GM21528 (cell line): ENCODE measurements around the gene SCYGR8.
"Not testable (repeated sequence)": the region's sequence is repeated elsewhere in the genome, so short reads cannot be mapped to it uniquely, and the experiment has no call there.

Source experiments
- ATAC-seq: cut with Tn5 transposase; IDR thresholded peaks from one replicate; pipeline ENCODE4 v1.9.1; 2021; ENCODE audit warnings: mild to moderate bottlenecking, moderate library complexity; ENCODE audit not compliant: unreplicated experiment, low FRiP score

SCYGR8 gene, protein sequence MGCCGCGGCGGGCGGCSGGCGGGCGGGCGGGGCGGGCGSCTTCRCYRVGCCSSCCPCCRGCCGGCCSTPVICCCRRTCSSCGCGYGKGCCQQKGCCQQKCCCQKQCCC

DNA sequence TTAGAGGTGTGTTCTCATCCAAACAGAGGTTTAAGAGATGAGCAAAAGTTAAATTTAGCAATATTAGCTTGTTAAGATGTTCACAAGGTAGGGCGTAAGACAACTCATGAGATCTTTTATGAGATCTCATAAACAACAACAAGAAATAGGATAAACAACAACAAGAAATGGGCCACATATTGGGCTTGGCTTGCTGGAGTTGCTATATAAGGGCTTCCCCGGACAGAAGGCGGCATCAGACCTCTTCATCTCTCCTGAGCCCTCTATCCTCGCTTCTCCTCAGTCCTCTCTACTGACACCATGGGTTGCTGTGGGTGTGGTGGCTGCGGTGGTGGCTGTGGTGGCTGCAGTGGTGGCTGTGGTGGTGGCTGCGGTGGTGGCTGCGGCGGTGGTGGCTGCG is at the start of gene SCYGR8:
TSS of gene SCYGR8 (plus strand) at position 301 of the 400 bp plus-strand sequence. CDS start at position 301, 0 bp downstream.
- ATAC-seq, result no peak

DNA sequence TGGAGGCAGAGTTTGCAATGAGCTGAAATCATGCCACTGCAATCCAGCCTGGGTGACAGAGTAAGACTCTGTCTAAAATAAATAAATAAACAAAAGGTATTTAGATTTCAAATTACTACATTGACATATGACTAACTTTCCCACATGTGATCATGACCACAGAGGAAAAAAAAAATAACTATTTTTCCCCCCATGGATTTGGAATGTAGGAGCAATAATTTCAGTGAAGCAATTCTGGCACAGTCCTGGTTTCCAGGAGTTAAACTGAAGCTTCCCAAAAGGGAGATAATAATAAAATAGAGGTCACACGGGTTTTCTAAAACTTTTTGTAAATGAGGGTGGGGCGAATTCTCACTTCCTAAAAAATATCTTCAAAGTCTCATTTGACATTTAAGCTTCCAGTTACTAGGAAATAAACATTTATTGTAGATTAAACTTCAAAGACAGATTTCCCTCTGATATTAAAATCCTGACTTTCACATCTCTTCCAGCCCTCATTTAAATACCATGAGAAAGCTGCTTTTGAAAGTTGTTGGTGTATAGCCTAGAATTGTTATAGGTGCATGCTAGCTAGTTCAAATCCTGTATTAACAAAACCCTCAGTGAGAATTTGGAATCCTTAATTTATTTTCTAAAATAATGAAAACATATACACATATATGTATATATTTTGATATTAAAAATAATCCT is 48.6 kb upstream of the SCYGR8 start:
- no peak for ATAC-seq

DNA sequence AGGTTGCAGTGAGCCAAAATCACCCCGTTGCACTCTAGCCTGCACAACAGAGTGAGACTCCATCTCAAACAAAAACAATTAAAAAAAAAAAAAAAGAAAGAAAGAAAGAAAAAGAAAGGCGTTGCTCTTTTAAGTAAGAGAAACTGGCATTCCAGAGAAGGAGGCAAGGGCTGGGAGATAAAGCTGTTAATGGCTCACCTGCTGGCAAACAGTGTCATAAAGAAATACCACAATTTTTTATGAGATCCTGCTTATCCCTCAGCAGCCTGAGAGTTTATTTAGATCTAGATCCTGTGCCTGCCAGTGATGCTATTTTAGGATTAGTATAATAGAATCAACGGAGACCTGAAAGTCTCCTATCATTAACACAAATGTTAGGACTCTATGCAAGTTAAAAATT is 44.1 kb upstream of the SCYGR8 start:
- ATAC-seq, result no peak

DNA sequence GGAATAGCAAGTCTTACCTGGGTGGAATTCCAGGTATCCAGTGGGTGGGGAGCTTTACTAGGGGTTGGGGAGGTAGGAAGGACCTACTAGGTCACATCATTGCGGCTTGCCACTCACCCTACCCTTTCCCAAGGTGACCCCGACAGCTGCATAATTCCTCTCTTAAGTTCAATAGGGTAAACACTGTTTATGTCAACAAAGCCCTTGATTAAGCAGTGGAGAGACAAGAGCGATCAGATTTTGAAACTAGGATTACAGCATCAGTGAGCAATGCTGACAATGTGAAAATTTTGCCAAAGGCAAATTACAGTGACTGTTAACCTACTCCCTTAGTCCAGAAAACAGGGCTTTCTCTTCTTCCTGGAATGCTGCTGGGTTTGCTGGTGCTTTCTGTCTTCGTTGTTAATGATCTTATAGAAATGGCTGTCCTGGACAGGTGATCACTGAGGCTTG is 42.4 kb upstream of the SCYGR8 start:
- ATAC-seq, result no peak

DNA sequence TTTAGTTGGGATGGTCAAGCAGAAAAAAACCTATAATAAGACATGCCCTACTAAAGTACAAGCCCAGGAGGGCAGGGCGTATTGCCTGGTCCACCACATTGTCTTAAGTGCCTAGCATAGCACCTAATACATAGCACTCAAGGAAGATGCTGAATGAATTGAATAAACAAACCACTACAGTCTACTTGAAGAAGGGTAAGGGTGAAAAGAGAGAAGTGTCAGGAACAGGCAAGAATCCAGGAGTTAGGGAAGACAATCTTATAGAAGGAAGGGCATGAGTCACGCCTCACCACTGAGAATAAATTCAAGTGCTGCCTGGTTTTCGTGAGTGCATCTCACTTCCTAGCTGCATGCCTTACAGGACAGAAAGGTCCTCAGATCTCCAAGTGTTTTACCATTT is 41.7 kb upstream of the SCYGR8 start:
- ATAC-seq, result no peak

DNA sequence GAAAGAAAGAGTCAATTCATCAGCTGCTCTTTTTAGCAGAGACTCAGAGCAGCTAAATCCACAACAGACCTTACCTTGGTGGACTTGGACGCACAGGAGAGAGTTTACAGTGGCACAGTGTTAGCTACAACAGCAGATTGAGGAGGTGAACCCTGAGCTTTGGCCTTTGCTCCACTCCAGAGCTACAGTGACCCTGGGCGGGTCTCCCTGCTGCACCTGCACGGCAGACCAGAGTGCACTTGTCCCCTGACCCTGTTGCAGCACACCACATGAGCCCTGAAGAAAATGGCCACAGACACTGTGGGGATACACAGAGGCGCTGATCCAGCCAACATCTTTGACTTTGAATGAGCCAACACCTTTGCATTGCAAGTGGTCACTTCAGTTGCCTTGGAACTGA is 38.8 kb upstream of the SCYGR8 start:
- no peak for ATAC-seq

DNA sequence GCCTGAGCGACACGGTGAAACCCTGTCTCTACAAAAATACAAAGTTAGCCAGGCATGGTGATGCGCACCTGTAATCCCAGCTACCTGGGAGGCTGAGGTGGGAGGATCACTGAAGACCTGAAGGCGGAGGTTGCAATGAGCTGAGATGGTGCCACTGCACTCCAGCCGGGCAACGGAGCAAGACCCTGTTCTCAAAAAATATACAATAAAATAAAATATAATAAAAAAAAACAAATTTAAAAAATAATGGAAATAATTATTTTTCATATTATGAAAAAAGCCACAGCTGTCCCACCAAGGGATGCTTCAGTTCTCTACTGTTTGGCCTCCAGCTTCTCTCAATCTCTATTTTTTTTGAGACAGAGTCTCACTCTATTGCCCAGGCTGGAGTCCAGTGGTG is 38.3 kb upstream of the SCYGR8 start:
- no peak for ATAC-seq

DNA sequence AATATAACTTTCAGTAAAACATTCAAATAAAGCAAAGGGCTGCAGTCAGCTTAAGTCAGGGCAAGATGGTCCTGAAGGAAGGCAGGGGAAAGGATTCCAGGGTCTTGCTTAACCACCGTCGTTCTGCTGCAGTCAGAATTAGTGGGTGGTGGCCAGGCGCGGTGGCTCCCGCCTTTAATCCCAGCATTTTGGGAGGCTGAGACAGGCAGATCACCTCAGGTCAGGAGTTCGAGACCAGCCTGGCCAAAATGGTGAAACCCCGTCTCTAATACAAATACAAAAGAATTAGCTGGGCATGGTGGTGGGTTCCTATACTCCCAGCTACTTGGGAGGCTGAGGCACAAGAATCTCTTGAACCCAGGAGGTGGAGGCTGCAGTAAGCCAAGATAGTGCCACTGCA is 34.7 kb upstream of the SCYGR8 start:
- ATAC-seq, result no peak

DNA sequence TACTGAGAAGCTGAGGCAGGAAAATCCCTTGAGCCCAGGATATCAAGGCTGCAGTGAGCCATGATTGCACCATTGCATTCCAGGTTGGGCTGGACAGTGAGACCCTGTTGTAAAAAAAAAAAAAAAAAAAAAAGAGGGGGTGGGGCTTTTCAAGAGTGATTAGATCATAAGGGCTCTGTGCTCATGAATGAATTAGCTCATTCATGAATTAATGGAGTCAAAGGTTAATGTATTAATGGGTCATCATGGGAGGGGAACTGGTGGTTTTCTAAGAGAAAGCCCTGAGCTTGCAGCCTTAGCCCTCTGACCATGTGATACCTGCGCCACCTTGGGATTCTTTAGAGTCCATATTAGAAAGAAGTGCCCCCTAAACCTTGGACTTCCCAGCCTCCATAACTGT is 32.4 kb upstream of the SCYGR8 start:
- no peak for ATAC-seq

DNA sequence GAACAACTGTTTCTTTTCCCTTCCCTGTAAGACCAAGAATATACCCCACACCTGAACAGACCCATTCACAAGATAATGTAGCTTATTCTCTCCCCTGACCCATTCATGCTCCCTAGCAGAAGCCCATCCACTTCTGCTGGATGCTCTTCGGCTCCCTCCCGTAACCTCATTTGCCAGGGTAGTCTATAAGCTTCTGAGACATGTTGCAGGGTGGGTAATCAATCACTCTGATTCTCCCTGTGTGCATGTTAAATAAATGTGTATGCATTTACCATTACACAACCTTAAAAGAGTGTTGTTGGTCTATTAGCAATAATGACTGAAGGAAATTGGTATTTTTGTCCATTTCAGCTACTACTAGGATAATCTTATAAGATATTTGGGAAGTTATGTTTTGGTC is 29.2 kb upstream of the SCYGR8 start:
- no peak for ATAC-seq

DNA sequence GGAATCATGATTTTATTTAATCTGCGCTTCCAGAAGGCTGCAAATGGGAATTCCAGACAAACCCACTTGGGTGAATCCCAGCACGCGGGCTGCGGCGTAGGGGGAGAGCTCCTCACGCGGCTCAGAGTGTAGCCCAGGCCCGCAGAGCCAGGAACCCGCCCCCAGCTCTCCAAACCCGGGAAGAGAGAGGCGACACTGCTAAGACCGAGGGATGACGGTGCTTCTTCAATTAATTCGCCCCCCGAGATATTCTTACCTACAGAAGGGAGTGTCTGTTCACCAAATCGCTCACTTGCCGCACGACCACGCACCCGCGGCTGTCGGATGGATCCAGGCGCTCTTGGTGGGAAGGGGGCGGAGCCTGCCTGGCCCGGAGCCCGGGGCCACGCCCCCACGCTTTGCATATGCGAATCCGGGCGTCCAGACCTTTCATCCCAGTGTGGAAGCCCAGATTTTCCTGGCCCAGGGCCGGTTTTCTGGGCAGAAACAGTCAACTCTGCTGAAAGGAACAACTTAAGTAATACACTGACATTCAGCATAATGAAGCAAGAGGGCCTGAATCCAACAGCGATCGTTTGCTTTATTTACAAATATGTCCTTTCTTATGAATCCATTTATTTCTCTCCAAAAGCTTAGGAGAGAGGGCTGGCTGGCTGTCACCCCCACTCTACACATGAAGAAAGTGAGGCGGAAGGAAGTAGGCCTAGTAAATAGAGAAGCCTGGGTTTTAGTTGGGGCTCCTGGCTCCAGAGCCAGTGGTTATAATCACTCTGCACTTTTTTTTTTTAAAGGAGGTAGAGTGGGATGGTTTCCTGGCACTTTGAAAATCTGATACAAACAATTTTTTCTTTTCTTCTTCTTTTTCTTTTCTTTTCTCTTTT is 27.8 kb upstream of the SCYGR8 start, which contains the start of gene SLC19A3:
TSS of gene SLC19A3 (minus strand) at position 342 of the 881 bp plus-strand sequence. CDS start 15,710 bp downstream, outside the sequence.
- ATAC-seq, result no peak

DNA sequence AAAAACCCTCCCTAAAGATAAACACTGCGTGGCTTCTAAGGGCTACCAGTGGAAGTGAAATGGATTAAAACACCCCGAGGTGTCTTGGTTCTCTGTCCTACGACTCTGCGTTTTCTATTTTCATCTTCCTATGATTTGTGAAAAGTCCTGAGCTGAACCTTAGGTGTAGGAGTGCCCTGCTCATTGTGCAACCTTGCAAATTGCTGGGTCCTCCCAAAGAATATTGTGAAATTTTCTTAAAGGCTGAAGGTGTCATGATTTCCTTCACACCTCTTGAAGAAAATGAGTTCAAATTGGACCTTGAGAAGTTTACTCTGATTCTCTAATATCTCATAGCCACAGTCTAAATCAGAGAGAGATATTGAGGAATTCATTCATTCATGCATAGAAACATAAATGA is 26.1 kb upstream of the SCYGR8 start:
- no peak for ATAC-seq

DNA sequence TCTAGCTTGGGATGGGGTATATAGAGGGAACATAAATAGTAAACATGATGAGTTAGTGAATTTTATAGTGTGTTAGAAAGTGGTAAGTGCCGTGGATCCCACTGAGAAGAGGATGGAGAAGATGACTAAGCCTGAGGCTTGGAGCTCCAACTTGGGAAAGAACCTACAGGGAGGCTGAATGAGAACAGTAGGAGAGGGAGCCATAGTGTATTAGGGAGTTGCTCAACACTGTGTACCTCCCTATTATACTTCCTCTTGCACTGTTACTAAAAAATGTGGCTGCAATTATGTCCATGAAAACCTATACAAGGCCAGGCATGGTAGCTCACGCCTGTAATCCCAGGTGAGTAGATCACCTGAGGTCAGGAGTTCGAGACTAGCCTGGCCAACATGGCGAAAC is 25.0 kb upstream of the SCYGR8 start:
- no peak for ATAC-seq

DNA sequence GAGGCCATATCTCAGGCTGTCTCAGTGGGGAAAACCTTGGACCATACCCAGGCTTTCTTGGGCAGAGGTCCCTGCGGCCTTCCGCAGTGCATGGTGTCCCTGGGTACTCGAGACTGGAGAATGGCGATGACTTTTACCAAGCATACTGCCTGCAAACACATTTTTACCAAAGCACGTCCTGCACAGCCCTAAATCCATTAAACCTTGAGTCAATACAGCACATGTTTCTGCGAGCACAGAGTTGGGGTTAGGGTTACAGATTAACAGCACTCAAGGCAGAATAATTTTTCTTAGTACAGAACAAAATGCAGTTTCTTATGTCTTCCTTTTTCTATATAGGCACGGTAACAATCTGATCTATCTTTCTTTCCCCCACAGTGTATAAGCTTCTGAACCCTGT is 22.9 kb upstream of the SCYGR8 start:
- not testable (repeated sequence) for ATAC-seq

DNA sequence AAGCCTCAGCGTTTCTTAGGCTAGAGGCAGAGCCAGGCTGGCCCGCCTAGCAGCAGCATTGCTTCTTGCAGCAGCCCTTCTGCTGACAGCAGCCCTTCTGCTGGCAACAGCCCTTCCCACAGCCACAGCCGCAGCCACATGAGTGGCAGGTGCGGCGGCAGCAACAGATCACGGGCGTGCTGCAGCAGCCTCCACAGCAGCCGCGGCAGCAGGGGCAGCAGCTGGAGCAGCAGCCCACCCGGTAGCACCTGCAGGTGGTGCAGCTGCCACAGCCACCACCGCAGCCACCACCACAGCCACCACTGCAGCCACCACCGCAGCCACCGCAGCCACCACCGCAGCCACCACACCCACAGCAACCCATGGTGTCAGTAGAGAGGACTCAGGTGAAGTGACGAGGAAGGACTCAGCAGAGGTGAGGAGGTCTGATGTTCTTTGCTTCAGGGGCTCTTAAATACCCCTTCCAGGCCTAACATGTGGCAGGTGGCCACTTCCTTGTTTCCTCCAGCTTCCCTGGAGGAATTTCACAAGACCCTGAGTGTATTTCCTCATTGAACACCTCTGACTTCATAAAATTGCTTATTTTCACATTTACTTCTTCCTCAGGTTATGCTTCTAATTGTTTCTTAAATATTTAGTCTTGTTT is 21.2 kb upstream of the SCYGR8 start, which contains the start of gene SCYGR6:
TSS of gene SCYGR6 (minus strand) at position 364 of the 646 bp plus-strand sequence. CDS start at position 364, 0 bp downstream.
- no peak for ATAC-seq

DNA sequence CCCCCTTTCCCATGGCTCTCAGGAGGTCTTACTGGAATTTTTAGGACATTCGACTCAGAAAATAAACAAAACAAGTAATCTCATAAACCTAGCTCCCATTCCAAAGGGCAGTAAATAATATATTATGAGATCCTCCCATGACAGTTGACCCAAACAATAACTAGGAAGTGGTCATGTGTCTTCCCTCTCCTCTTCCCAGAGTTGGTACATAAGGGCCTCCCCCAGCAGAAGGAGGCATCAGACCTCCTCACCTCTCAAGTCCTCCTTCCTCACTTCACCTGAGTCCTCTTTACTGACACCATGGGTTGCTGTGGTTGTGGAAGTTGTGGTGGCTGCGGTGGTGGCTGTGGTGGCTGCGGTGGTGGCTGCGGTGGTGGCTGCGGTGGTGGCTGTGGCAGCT is 17.7 kb upstream of the SCYGR8 start, which contains the start of gene SCYGR7:
TSS of gene SCYGR7 (plus strand) at position 301 of the 400 bp plus-strand sequence. CDS start at position 301, 0 bp downstream.
- ATAC-seq, result no peak

DNA sequence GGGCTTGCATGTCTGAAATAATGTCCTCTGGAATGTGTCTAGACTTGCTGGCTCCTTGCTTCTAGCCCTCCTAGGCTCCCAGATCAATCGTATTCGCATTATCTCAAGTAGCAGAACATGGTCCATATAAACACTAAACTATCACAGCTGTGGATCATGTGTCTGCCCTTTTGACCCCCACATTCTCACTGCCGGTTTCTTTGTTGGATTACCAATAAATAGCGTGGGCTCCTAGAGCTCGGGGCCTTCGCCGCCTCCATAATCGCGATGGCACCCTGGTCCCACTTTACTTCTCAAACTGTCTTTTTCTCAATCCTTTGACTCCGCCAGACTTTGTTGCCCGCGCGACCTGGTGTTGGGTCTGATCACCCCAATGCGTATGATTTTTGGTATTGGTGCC is 6.3 kb upstream of the SCYGR8 start:
- no peak for ATAC-seq

DNA sequence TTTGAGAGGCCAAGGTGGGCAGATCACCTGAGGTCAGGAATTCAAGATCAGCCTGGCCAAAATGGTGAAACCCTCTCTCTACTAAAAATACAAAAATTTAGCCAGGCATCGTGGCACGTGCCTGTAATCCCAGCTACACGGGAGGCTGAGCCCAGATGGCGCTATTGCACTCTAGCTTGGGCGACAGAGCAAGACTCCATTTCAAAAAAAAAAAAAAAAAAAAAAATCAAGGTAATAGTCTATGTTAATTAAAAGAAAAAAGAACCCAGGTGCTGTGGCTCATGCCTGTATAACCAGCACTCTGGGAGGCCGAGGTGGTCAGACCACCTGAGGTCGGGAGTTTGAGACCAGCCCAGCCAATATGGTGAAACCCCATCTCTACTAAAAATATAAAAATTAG is 5.0 kb upstream of the SCYGR8 start:
- not testable (repeated sequence) for ATAC-seq

DNA sequence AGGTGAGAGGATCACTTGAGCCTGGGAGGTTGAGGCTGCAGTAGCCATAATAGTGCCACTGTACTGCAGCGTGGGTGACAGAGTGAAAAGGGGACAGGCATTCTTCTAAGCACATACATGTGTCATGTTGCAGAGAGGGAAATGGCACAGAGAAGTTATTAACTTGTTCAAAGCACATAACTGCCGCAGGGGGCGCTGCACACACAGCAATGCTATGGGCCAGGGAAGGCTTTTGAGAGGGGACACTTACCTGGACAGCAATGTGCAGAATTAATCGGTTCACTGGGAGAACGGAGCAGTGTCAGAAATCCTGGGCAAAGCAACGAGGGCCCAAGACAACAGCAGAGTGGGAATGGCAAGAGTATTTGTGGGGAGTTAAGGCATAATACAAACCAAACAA is 2.4 kb downstream of the SCYGR8 start:
- no peak for ATAC-seq

DNA sequence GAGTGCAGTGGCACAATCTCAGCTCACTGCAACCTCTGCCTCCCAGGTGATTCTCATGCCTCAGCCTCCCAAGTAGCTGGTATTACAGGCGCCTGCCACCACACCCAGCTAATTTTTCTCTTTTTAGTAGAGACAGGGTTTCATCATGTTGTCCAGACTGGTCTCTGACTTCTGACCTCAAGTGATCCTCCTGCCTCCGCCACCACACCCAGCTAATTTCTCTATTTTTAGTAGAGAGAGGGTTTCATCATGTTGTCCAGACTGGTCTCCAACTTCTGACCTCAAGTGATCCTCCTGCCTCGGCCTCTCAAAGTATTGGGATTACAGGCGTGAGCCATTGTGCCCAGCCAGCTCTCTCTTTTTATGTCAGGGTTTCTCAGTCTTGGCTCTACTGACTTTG is 10.6 kb downstream of the SCYGR8 start:
- ATAC-seq, result not testable (repeated sequence)
